Gastroesophageal sphincter (tissue), 3 donors: ENCODE data around the gene SLC30A2.

Experiments
- EP300 ChIP-seq: sonication (generic); formaldehyde crosslinking; IDR thresholded peaks from one replicate; pipeline ENCODE4 v1.6.1; 2017; ENCODE audit warnings: antibody characterized with exemption, mild to moderate bottlenecking
- POLR2A ChIP-seq, 2 donors: fragments of 450-650 bp; IDR thresholded peaks; one replicate each; pipeline ENCODE4 v1.6.1; 2017; ENCODE audit warnings: antibody characterized with exemption in 2 of 2, mild to moderate bottlenecking in 2 of 2, moderate library complexity in 1 of 2
- TF ChIP-seq, protein P1 (sequence below), 4 experiments: fragments of 200-600 bp in 2 of 4; fragments of 450-650 bp in 2 of 4; sonication (generic) in 1 of 4; IDR thresholded peaks; one replicate each; pipeline ENCODE4 v1.5.1; 2017 to 2019; ENCODE audit warnings: antibody characterized with exemption in 4 of 4, mild to moderate bottlenecking in 2 of 4, moderate library complexity in 2 of 4

DNA sequence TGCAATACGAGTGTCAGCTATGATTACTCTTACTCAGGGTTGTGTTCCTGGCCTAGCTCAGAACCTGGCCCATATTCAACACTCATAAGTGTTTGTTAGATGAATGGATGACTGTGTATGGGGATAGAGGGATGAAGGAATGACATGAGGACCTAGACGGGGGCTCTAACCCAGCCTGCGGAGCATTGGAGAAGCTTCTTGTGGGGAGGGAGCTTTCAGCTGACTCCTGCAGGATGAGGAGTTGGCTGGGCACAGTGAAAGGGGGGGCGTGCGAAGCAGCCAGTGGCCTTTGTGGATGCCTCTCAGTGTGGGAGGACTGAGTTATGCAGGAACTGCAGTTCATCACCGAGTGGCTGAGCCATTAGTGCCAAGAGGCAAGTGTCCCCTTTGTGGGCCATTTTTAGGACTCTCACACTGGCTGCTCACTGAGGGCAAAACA is 25.6 kb downstream of the SLC30A2 start:
- no peak for TF ChIP-seq EP300
- no peak for TF ChIP-seq POLR2A (IDR thresholded peaks at IDR 0.05)
- TF ChIP-seq, protein P1, sequence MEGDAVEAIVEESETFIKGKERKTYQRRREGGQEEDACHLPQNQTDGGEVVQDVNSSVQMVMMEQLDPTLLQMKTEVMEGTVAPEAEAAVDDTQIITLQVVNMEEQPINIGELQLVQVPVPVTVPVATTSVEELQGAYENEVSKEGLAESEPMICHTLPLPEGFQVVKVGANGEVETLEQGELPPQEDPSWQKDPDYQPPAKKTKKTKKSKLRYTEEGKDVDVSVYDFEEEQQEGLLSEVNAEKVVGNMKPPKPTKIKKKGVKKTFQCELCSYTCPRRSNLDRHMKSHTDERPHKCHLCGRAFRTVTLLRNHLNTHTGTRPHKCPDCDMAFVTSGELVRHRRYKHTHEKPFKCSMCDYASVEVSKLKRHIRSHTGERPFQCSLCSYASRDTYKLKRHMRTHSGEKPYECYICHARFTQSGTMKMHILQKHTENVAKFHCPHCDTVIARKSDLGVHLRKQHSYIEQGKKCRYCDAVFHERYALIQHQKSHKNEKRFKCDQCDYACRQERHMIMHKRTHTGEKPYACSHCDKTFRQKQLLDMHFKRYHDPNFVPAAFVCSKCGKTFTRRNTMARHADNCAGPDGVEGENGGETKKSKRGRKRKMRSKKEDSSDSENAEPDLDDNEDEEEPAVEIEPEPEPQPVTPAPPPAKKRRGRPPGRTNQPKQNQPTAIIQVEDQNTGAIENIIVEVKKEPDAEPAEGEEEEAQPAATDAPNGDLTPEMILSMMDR (IDR thresholded peaks at IDR 0.05): no peak
